Nephron progenitor cell (in vitro differentiated cells): ENCODE results near the gene CCDC7.
"Not testable (repeated sequence)": the region's sequence is repeated elsewhere in the genome, so short reads cannot be mapped to it uniquely, and the experiment has no call there.

Source experiments
- DNase-seq: peaks from one replicate; pipeline ENCODE4 v3.0.0; 2021
- H3K27ac Mint-ChIP-seq: 2 replicates; pipeline ENCODE4 v1.8.0; 2021; ENCODE audit warnings: mild to moderate bottlenecking, moderate library complexity, mixed read lengths
- H3K27me3 Mint-ChIP-seq: 2 replicates; pipeline ENCODE4 v1.8.0; 2021; ENCODE audit warnings: mild to moderate bottlenecking, low read depth, mixed read lengths; ENCODE audit not compliant: poor library complexity
- H3K36me3 Mint-ChIP-seq: 2 replicates; pipeline ENCODE4 v1.8.0; 2021; ENCODE audit warnings: low read depth, mixed read lengths
- H3K4me1 Mint-ChIP-seq: 2 replicates; pipeline ENCODE4 v1.8.0; 2021; ENCODE audit warnings: mixed read lengths
- H3K4me3 Mint-ChIP-seq: 2 replicates; pipeline ENCODE4 v1.8.0; 2021; ENCODE audit warnings: mild to moderate bottlenecking, moderate library complexity, mixed read lengths
- H3K9me3 Mint-ChIP-seq: 2 replicates; pipeline ENCODE4 v1.8.0; 2021; ENCODE audit warnings: mild to moderate bottlenecking, moderate library complexity, mixed read lengths
- TF ChIP-seq, protein P1 (sequence below): fragments of 200-600 bp; sonication (generic); IDR thresholded peaks from 2 replicates; pipeline ENCODE4 v1.5.0; 2021; ENCODE audit warnings: antibody characterized with exemption

The CCDC7 gene

DNA sequence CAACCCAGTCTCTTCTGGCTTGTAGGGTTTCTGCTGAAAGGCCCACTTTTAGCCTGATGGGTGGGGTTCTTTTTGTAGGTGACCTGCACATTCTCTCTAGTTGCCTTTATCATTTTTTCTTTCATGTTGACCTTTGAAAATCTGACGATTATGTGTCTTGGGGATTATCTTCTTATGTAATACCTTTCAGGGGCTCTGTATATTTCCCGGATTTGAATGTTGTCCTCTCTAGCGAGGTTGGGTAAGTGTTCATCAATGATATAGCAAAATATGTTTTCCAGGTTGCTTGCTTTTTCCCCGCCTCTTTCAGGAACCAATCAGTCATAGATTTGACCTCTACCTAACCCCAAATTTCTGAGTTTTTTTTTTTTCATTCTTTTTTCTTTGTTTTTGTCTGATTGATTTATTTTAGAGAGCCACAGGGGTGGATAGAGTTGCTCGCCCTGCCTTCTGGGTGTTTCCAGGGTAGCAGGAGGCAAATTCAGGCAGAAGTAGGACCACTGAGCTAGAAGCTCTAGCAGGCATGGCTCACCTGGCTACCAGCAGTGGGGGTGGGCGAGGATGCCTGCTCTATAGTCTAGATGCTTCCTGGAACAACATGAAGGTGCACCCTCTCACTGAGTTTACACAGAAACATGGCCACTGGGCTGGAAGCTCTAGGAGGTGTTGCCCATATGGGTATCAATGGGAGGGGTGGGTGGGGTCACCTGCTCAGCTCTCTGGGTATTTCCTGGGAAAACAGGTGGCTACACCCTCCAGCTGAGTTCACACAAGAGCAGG is 94.9 kb downstream of the CCDC7 start:
- TF ChIP-seq, protein P1, sequence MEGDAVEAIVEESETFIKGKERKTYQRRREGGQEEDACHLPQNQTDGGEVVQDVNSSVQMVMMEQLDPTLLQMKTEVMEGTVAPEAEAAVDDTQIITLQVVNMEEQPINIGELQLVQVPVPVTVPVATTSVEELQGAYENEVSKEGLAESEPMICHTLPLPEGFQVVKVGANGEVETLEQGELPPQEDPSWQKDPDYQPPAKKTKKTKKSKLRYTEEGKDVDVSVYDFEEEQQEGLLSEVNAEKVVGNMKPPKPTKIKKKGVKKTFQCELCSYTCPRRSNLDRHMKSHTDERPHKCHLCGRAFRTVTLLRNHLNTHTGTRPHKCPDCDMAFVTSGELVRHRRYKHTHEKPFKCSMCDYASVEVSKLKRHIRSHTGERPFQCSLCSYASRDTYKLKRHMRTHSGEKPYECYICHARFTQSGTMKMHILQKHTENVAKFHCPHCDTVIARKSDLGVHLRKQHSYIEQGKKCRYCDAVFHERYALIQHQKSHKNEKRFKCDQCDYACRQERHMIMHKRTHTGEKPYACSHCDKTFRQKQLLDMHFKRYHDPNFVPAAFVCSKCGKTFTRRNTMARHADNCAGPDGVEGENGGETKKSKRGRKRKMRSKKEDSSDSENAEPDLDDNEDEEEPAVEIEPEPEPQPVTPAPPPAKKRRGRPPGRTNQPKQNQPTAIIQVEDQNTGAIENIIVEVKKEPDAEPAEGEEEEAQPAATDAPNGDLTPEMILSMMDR: no peak
- H3K4me3 Mint-ChIP-seq: no peak overlapping the region
- no peaks in the 10 kb centered on the region for H3K36me3 Mint-ChIP-seq
- no peak overlapping the region for H3K27ac Mint-ChIP-seq
- H3K9me3 Mint-ChIP-seq: peaks cover 6% of the 10 kb centered on the region
- no peaks in the 10 kb centered on the region for H3K4me1 Mint-ChIP-seq
- DNase-seq: no peak
- H3K27me3 Mint-ChIP-seq: peaks cover 3% of the 10 kb centered on the region

GRCh38 chr10:32548208-32548607 is 102.3 kb downstream of the CCDC7 start:
- Mint-ChIP-seq H3K9me3 (peaks cover 39% of the 10 kb centered on the region), H3K36me3 (peaks cover 4% of the 10 kb centered on the region), H3K27me3 (no peaks in the 10 kb centered on the region), H3K4me3 (no peak overlapping the region), H3K27ac (no peak overlapping the region), H3K4me1 (no peaks in the 10 kb centered on the region)
- TF ChIP-seq, protein P1: no peak
- no peak for DNase-seq

DNA sequence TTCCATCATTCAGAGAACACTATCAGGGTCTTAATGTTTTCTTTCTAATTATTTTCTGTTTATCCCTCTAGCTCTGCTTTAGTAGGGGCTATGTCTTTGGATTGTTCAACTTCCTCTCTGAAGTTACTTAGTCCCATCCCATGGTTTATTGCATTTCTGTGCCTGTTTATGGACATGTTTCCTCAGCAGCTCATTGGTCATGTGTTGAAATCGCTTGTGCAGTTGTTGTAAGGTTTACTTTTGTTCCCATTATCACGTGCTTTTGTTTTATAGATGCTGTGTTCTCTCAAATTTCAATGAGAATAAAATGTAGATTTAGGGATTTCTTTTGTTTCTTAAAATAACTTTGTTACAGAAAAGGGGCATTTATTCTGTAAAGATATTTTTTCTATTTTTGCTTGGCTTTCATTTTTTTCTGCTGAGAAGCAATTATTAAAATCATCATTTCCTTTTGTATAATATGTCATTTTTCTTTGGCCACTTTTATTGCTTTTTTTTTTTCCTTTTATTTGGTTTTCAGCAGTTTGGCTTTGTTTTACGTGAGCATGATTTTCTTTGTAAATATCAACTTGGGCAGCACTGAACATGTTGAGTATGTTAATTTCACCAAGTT is 110.9 kb downstream of the CCDC7 start:
- TF ChIP-seq, protein P1: no peak
- Mint-ChIP-seq H3K27ac (no peak overlapping the region), H3K27me3 (peaks cover 3% of the 10 kb centered on the region), H3K4me3 (no peak overlapping the region), H3K36me3 (peaks cover 12% of the 10 kb centered on the region), H3K4me1 (no peaks in the 10 kb centered on the region), H3K9me3 (peaks cover 41% of the 10 kb centered on the region)
- DNase-seq: no peak

DNA sequence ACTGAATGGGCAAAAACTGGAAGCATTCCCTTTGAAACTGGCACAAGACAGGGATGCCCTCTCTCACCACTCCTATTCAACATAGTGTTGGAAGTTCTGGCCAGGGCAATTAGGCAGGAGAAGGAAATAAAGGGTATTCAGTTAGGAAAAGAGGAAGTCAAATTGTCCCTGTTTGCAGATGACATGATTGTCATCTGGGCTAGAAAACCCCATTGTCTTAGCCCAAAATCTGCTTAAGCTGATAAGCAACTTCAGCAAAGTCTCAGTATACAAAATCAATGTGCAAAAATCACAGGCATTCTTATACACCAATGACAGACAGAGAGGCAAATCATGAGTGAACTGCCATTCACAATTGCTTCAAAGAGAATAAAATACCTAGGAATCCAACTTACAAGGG is 116.8 kb downstream of the CCDC7 start:
- Mint-ChIP-seq H3K9me3 (peaks cover 33% of the 10 kb centered on the region), H3K36me3 (peaks cover 12% of the 10 kb centered on the region)
- not testable (repeated sequence) for H3K27ac Mint-ChIP-seq, H3K4me3 Mint-ChIP-seq, DNase-seq, H3K4me1 Mint-ChIP-seq, H3K27me3 Mint-ChIP-seq

DNA sequence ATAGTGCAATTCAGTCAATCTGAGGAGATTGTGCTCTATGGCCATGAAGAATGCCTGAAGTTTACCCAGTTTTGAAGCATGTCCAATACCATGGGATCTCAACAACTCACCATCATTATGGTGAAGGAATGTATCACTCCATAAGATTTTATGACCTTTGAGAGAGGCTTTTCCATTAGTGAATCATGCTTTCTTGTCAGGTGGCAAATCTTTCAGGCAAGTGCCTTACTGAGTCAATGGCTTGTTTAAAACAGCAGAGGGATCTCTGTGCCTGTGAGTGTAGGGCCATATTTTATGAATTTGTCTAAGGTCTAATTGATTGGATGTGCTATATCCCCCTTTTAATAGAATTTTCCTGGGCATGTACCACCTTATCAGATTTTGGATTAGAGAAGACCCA is 131.5 kb downstream of the CCDC7 start:
- Mint-ChIP-seq H3K4me3 (no peak overlapping the region), H3K27ac (no peak overlapping the region), H3K9me3 (no peaks in the 10 kb centered on the region), H3K27me3 (no peaks in the 10 kb centered on the region), H3K36me3 (no peaks in the 10 kb centered on the region), H3K4me1 (no peaks in the 10 kb centered on the region)
- no peak for DNase-seq
- TF ChIP-seq, protein P1: no peak

- no peak overlapping the region for H3K4me3 Mint-ChIP-seq
Observed at GRCh38 chr10:32582946-32583345, 137.0 kb downstream of the CCDC7 start.

GRCh38 chr10:32598022-32598421 is 152.1 kb downstream of the CCDC7 start:
- DNase-seq, H3K4me1 Mint-ChIP-seq, H3K27me3 Mint-ChIP-seq, H3K36me3 Mint-ChIP-seq, H3K27ac Mint-ChIP-seq, H3K4me3 Mint-ChIP-seq: not testable (repeated sequence)
- peaks cover 67% of the 10 kb centered on the region for H3K9me3 Mint-ChIP-seq

More at GRCh38 chr10:32582946-32583345, 137.0 kb downstream of the CCDC7 start:
- H3K27me3 Mint-ChIP-seq: peaks cover 3% of the 10 kb centered on the region
- H3K27ac Mint-ChIP-seq: no peak overlapping the region
- DNase-seq: no peak
- peaks cover 14% of the 10 kb centered on the region for H3K9me3 Mint-ChIP-seq
- no peaks in the 10 kb centered on the region for H3K4me1 Mint-ChIP-seq
- TF ChIP-seq, protein P1: no peak
- no peaks in the 10 kb centered on the region for H3K36me3 Mint-ChIP-seq
